HG02798 (cell line): Measurements from ENCODE around the gene VWF.

Experiments used
- ATAC-seq: cut with Tn5 transposase; IDR thresholded peaks from one replicate; pipeline ENCODE4 v1.9.1; 2021; ENCODE audit warnings: mild to moderate bottlenecking; ENCODE audit not compliant: unreplicated experiment, poor library complexity

VWF gene

GRCh38 chr12:6062757-6063735 is 61.4 kb downstream of the VWF start:
- ATAC-seq: peak; percentile 55

DNA sequence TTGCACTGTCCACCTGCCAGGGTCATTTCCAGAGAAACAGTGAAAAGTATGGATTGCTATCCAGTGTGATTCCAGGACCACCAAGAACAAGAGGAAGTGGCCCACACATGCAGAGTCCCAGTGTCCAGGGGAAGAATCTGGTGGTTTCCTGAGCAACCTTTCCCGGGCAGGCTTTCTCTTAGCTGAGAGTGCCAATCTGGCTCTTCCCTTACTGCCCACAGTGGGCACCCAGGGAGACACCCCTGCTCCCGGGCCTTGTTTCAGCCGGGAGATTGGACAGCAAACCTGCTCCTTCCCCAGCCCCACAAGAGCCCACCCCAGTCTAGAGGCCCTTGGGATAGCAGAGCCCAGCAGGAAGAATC is 62.1 kb downstream of the VWF start:
- no peak for ATAC-seq

- no peak for ATAC-seq
Observed at GRCh38 chr12:6061660-6062059, 62.8 kb downstream of the VWF start.

DNA sequence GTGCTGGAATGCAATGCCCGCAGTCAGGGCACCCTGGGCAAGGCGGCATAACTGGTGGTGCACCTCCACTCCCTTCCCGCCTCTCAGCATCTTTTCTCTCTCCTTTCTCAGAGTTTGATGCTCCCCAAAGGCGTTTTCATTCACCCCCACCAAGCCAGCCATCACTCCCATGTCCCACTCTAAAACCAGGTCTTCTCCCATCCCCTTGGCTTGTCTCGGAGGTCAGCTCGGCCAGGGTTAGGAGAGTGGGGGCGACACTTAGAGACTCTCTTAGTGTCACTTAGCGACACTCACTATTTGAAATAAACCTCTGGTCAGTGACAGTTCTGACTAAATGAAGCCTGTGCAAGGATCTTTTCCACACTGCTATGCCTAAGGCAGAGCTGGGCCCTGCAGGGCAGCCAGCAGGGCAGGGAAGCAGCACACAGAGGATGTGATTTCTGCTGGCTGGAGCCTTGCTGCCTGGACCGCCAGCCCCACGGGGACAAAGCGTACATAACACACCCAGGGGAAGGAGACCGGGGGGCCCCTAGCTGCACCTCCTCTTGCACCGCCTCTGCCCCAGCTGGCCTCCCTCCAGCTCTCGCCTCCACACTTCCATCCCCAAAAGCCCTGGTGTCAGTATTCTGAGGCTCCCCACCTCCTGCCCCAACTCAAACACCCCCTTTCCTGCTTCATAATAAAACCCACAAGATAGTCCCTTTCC is 64.5 kb downstream of the VWF start:
- ATAC-seq: no peak

DNA sequence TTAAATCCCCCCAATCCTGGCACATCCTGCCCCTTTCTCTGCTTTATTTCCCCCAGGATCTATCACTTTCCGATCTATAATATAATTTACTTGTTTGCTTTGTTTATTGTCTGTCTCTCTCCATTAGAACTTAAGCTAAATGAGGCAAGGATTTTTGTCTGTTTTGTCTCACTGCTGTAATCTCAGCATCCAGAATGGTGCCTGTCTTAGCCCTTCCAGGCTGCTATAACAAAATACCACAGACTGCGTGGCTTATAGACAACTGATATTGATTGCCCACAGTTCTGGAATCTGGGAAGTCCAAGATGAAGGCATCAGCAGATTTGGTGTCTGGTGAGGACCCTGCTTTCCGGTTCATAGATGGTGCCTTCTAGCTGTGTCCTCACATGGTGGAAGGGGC is 65.2 kb downstream of the VWF start:
- no peak for ATAC-seq

DNA sequence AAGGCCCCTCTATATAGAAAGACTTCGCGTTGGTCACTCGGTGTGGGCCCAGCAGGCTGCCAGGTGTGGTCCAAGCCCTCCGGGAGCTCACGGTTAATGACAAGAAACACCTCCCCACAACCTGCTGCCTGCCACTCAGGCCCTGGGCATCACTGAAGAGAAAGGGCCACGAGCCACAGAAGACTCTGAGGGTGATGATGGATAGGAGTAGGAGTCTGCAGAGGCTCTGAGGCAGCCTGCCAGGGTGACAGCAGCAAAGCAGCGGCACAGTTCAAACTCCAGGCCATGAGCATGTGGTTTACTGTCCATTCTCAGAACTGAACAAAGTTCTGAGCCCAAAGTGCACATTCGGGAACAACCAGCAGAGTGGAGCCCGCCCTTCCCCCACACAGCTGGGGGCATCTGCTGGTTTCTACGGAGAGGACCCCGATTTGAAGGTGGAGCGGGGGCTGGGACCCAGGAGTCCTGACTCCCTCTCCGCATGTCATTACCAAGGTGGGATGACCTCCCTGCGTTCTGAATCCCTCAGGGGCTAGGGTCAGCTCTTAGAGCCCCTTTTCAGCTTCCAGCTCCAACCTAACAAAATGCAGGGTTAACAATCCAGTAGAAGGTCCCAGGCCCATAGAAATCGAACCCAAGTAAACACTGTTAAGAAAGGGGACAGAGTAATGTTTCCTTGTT is 65.8 kb downstream of the VWF start:
- no peak for ATAC-seq

DNA sequence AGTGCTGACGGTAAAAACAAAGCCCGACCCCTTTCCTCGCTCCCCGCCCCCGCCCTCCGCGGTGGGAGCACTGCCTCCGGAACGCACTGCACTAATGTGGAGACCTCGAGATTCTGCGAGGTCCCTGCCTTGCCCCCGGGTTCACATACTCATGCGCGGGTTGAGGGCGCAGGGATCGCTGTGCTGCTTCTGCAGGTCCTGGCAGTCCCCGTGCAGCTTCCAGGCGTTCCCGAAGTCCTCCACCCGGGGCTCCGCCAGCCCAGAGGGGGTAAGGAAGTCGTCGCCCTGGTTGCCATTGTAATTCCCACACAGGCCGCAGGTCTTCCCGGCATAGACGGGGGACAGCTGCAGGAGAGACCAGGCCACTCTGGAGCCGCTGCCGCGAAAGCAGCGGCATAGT is 66.8 kb downstream of the VWF start:
- ATAC-seq: no peak

DNA sequence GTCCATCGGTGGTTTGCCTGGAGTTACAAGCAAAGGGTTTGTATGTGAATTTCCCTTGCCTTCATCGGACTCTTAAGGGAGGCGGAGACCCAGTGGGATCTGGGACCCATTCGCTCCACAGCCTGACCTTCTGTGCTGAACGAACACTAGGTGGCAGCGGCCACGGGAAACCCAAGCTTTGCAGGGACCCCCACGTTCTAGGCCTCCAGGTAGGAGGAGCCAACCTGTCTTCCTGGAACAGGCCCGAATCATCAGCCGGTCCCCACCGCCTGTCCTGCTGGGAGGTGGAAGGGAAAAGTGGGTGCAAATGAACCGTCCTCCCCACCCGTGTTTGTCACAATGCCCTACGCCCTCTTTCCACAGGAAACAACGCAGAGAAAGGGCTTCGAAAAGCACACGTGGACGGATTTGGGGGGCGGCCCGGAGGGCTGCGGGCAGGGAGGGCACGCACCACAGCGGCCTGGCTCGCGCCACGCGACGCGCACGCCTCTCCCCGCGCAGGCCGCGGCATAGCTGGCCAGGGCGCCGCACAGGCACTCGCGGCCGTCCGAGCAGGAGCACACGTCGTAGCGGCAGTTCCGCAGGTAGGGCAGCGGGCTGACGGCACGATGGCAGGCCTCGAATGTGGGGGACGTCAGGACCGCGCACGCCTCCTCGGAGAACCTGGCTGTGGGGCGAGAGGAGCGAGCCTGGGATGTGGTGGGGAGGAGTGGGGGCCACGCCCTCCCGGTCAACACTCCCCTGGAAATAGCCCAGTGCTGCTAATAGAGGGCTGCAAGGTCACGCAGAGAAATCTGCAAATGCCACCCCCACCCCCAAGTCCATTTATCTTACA is 67.8 kb downstream of the VWF start:
- ATAC-seq: no peak

- no peak for ATAC-seq
Observed at GRCh38 chr12:6053541-6053940, 70.9 kb downstream of the VWF start.

DNA sequence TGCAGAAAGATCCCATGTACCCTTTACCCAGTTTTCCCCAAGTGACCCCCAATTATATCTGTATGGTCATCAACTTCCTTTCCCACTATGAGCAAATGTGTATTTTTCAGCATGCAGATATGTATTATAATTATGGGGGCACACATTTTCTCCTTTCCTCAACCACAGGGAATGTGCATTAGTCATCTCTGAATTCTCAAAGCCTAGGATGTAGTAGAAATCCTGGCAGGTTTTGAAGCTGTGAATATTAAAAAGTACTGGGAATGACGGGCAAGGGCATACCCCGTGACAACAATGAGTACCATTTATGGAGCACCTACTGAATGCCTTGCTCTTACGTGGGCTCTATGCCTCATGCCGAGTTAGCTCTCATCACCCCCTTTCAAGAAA is 71.5 kb downstream of the VWF start:
- ATAC-seq: no peak

- ATAC-seq: no peak
Observed at GRCh38 chr12:6052206-6052939, 72.1 kb downstream of the VWF start.

- ATAC-seq: no peak
Observed at GRCh38 chr12:6049992-6050391, 74.5 kb downstream of the VWF start.

DNA sequence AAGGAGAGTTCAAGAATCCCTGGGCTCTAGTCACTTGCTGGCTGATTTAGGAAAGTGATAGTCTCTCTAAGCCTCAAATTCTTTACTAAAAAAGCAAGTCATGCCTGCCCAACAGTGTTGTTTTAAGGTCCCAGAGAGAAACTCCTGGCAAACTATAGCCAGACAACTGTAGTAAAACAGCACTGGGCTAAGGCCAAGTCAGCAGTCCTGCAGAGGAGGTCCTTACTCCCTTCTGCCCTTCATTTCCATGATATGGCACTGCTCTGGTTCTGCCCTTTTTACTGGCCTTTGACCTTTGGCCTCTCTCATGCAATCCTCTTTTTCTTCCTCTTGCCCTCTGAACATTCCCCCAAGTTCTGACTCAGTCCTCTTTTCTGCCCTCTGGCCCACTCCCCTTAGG is 74.9 kb downstream of the VWF start:
- no peak for ATAC-seq

- ATAC-seq: no peak
Observed at GRCh38 chr12:6047249-6048237, 76.9 kb downstream of the VWF start.

DNA sequence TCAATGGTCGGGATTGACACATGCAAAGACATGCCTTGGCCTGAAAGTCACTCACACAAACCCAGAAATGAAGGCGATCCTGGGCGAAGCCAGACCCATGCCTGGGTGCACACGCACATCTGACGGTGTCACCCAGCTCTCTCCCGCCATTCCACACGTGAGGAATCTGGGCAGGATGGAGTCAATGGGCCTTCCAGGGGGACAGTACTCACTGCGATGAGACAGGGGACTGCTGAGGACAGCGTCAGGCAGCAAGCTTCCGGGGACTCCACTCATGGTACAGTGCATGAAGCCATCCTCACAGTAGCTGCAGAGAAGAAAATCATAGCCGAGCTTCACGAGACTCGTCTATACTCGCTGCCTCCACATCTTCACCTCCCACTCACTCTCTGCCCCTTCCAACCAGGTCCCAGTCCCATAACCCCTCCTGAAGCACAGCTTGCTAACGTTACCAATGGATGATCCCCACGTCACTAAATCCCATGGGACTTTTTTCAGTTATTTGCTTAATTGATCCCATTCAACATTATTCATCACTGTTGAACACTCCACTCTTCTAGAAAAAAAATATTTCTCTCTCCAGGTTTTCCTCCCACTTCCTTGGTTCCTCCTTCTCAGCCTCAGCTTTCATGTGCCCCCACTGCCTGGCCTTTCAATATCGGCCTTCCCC is 77.8 kb downstream of the VWF start:
- ATAC-seq: no peak

GRCh38 chr12:6045438-6045837 is 79.0 kb downstream of the VWF start:
- no peak for ATAC-seq

- no peak for ATAC-seq
Observed at GRCh38 chr12:6044082-6044481, 80.4 kb downstream of the VWF start.

- ATAC-seq: no peak
Observed at GRCh38 chr12:6042446-6042845, 82.0 kb downstream of the VWF start.
